NCI-H1694 treated with DMSO at 0.1 percent for 48 hours (cell line): ENCODE measurements around the gene RPH3AL.
"Not testable (repeated sequence)": the region's sequence is repeated elsewhere in the genome, so short reads cannot be mapped to it uniquely, and the experiment has no call there.

Source experiments
- DNase-seq: peaks from one replicate; lab custom pipeline; 2025; lab: John Stamatoyannopoulos, UW

The RPH3AL gene

GRCh38 chr17:320139-320538, 32.5 kb downstream of the RPH3AL start:
- peak; percentile 42 for DNase-seq

- DNase-seq: no peak
Measured at GRCh38 chr17:319266-319665, 33.3 kb downstream of the RPH3AL start.

GRCh38 chr17:317070-317469, 35.5 kb downstream of the RPH3AL start:
- DNase-seq: not testable (repeated sequence)

GRCh38 chr17:315399-315798, 37.2 kb downstream of the RPH3AL start:
- DNase-seq: not testable (repeated sequence)

GRCh38 chr17:314614-314944, 38.0 kb downstream of the RPH3AL start:
- DNase-seq: not testable (repeated sequence)

GRCh38 chr17:313911-314613, 38.5 kb downstream of the RPH3AL start:
- no peak for DNase-seq

GRCh38 chr17:313231-313630, 39.4 kb downstream of the RPH3AL start:
- DNase-seq: no peak

- DNase-seq: no peak
Measured at GRCh38 chr17:312476-313148, 40.0 kb downstream of the RPH3AL start.

GRCh38 chr17:311119-311782, 41.4 kb downstream of the RPH3AL start:
- DNase-seq: no peak

- no peak for DNase-seq
Measured at GRCh38 chr17:310111-311010, 42.2 kb downstream of the RPH3AL start.

- no peak for DNase-seq
Measured at GRCh38 chr17:309361-309888, 43.2 kb downstream of the RPH3AL start.

- DNase-seq: no peak
Measured at GRCh38 chr17:307741-308507, 44.7 kb downstream of the RPH3AL start.

- DNase-seq: no peak
Measured at GRCh38 chr17:307295-307691, 45.3 kb downstream of the RPH3AL start.

GRCh38 chr17:306536-307294, 45.9 kb downstream of the RPH3AL start:
- DNase-seq: no peak

GRCh38 chr17:306116-306515, 46.5 kb downstream of the RPH3AL start:
- DNase-seq: no peak

- no peak for DNase-seq
Measured at GRCh38 chr17:305090-305976, 47.3 kb downstream of the RPH3AL start.

- DNase-seq: no peak
Measured at GRCh38 chr17:304461-304860, 48.1 kb downstream of the RPH3AL start.

GRCh38 chr17:303168-303567, 49.4 kb downstream of the RPH3AL start:
- no peak for DNase-seq

- DNase-seq: no peak
Measured at GRCh38 chr17:302300-302698, 50.3 kb downstream of the RPH3AL start.
